T47D (cell line): Measurements from ENCODE around the gene CCNC.
"Not testable (repeated sequence)": the region's sequence is repeated elsewhere in the genome, so short reads cannot be mapped to it uniquely, and the experiment has no call there.

ENCODE experiments used
- DNase-seq, 2 experiments: peaks; one replicate each; pipeline versions ENCODE4 v3.0.0 to v3.0.0-alpha.2; 2011 to 2012; ENCODE audit warnings: low read depth in 1 of 2, low spot score in 1 of 2
- JUND ChIP-seq: IDR thresholded peaks from 2 replicates; pipeline ENCODE4 v1.6.1; 2012; ENCODE audit warnings: low read depth
- in situ Hi-C: cut with HindIII; loops from 2 replicates; pipeline ENCODE4 v1.10.0; 2016; ENCODE audit warnings: low sequenced_read_pairs, low pct_unique_long_range_greater_than_20kb

The CCNC gene

GRCh38 chr6:99607416-99608036, 39.1 kb upstream of the CCNC start:
- in situ Hi-C loops = no loop called here
- no peak for DNase-seq
- no peak for TF ChIP-seq JUND

GRCh38 chr6:99606656-99607415, 38.4 kb upstream of the CCNC start, which contains the start of gene PRDM13:
TSS of gene PRDM13 (plus strand) at chr6:99606833. CDS start at chr6:99607035, 202 bp downstream.
- in situ Hi-C loops = no loop called here
- no peak for DNase-seq
- no peak for TF ChIP-seq JUND

GRCh38 chr6:99605911-99606655, 37.6 kb upstream of the CCNC start:
- TF ChIP-seq JUND = no peak
- in situ Hi-C loops = no loop called here
- DNase-seq = no peak

- DNase-seq = no peak
- in situ Hi-C loops = no loop called here
Observed at GRCh38 chr6:99605074-99605734, 36.7 kb upstream of the CCNC start.

GRCh38 chr6:99604166-99605073, 36.0 kb upstream of the CCNC start:
- no peak for DNase-seq
- in situ Hi-C loops = no loop called here
- no peak for TF ChIP-seq JUND

More at GRCh38 chr6:99605074-99605734, 36.7 kb upstream of the CCNC start:
- TF ChIP-seq JUND = no peak

GRCh38 chr6:99603421-99604165, 35.1 kb upstream of the CCNC start:
- no peak for DNase-seq
- in situ Hi-C loops = no loop called here
- TF ChIP-seq JUND = no peak

DNA sequence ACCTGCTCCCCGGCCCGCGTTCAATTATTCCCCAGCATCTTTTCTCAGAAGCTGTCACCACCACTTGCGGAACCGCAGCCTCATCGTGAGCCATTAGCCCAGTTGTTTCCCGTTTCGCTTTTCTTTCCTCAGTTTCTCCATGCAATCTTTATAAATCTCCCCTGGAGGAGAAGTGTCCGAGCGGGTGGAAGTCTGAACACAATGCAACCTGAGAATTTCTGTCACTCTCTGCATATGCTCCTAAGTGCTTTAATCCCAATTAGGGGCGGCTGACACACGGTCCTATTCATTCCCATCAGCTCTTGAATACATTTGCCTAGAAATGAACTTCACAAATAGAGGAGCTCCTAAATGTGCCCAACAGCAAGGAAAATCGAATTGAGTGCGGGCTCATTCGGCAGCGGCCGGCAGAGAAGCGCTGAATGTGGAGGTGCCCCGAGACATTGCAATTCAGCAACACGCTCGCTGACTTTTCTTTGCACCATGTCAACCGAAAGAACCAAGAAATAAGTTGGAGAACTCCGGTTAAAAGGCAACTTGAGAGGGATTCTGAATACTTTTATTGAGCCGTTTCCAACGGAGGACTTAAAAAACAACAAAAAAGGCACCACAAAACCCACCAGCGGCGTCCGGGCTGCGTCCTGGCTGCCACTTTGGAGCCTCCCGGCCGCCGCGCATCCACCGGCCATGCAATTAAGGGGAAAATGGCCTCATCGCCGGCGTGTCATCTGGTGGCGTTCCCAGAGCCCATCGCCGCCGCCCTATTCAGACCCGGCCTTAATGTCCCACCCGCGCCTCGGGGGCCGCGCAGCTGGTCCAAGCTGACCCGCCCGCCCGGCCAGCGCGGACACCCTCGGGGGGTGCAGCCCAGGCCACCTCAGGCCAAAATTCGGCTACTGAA, 34.3 kb upstream of the CCNC start:
- TF ChIP-seq JUND = no peak
- DNase-seq = no peak
- in situ Hi-C loops = no loop called here

- in situ Hi-C loops = not testable (repeated sequence)
Observed at GRCh38 chr6:99594696-99595095, 26.2 kb upstream of the CCNC start.

DNA sequence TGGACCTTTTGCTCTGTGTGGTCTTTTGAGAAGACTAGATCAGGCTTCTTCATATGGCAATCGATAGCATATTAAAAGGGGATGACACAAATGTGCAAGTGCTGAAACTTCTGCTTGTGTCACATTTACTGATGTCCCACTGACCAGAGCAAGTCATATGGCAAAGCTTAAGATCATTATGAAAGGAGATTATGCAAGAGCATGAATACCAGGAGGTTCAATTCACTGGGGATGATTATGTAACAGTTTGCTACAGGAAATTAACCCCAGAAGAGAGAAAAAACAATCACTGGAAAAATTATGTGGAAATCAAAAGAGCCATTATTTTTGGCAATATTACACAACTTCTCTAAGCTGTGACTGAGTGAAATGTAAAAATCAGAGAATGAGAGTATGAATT, 24.4 kb upstream of the CCNC start:
- DNase-seq = no peak
- TF ChIP-seq JUND = no peak
- in situ Hi-C loops = no loop called here

More at GRCh38 chr6:99594696-99595095, 26.2 kb upstream of the CCNC start:
- not testable (repeated sequence) for DNase-seq

GRCh38 chr6:99591673-99592364, 23.4 kb upstream of the CCNC start:
- TF ChIP-seq JUND = no peak
- in situ Hi-C loops = no loop called here
- DNase-seq = no peak
